ENCODE results near the gene CLNK. TPM values are rescaled to one million over a fixed set of nuclear protein-coding genes. Genes with fewer than 3 reads are reported as not detected.

The CLNK gene
- total and polyA plus RNA-seq, 2 of the 8 experiments (the other 6 are each of a cell fraction or from before 2014, with no cell fraction given), result not detected

DNA sequence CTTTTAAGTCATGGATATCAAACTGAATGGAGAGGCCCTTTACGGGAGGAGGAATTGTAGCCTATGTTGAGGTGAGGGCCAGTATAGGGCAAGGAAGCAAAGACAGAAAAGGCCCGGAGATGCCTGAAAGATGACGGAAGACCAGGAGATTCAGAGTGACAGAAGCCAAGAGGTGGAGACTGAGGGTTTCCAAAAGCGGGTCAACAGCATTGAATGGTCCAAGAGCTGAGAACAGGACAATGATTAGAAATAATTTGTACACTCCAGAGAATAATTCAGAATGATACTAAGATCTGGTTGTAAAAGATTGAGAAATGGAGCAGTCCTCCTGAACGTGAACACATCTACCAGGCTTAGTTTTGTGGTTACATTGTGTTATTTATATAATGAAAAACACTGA lies 181.9 kb downstream of the CLNK start (continued):
- no peak for TF ChIP-seq GTF2F1 (IDR thresholded peaks at IDR 0.05; ENCODE audit: borderline replicate concordance, low read depth, low read length)
